Sigmoid colon (tissue), 7 donors: ENCODE results near the gene DIPK1B. TPM values are rescaled to one million over a fixed set of nuclear protein-coding genes. Genes with fewer than 3 reads are reported as not detected.
A peak's percentile ranks its signal among the peaks of the same experiment; 100 is the strongest.

Source experiments
- DNase-seq: peaks from one replicate; pipeline ENCODE4 v3.0.0-alpha.2; 2019
- H3K27ac ChIP-seq, 4 donors: fragments of 200-600 bp; sonication (generic); one replicate each; pipeline ENCODE4 v1.5.1; 2016 to 2019; ENCODE audit warnings: mild to moderate bottlenecking in 1 of 4
- H3K27me3 ChIP-seq, 3 donors: fragments of 200-600 bp; sonication (generic); one replicate each; pipeline ENCODE4 v1.5.1; 2019; ENCODE audit warnings: mild to moderate bottlenecking in 1 of 3
- H3K36me3 ChIP-seq, 4 donors: fragments of 200-600 bp; sonication (generic); one replicate each; pipeline ENCODE4 v1.5.1; 2016 to 2019
- H3K4me1 ChIP-seq, 4 donors: fragments of 200-600 bp; sonication (generic); one replicate each; pipeline ENCODE4 v1.5.1; 2017 to 2019
- H3K4me3 ChIP-seq, 4 donors: fragments of 200-600 bp; sonication (generic); one replicate each; pipeline ENCODE4 v1.5.1; 2017 to 2019; ENCODE audit warnings: mild to moderate bottlenecking in 2 of 4, moderate library complexity in 1 of 4
- H3K9me3 ChIP-seq, 4 donors: fragments of 200-600 bp in 3 of 4; sonication (generic) in 3 of 4; one replicate each; pipeline versions ENCODE4 v1.5.1 to v1.6.1; 2013 to 2019
- EP300 ChIP-seq, 4 donors: sonication (generic); formaldehyde crosslinking; IDR thresholded peaks; one replicate each; pipeline ENCODE4 v1.6.1; 2017; ENCODE audit warnings: antibody characterized with exemption in 4 of 4
- POLR2A ChIP-seq, 2 donors: fragments of 450-650 bp; IDR thresholded peaks; one replicate each; pipeline ENCODE4 v1.6.1; 2016; ENCODE audit warnings: antibody characterized with exemption in 2 of 2, mild to moderate bottlenecking in 2 of 2, moderate library complexity in 2 of 2
- POLR2AphosphoS5 ChIP-seq, 4 donors: sonication (generic); formaldehyde crosslinking; IDR thresholded peaks; one replicate each; pipeline ENCODE4 v1.6.1; 2017; ENCODE audit warnings: antibody characterized with exemption in 4 of 4
- WGBS, 2 donors: extraction: QIAGEN DNeasy Blood & Tissue Kit; methylation state at CpG; one replicate each; pipeline ENCODE4 v1.1.7; 2013; 5-methylcytosine and 5-hydroxymethylcytosine counted together
- intact Hi-C: fragments of 100-400 bp; cut with DNase I; formaldehyde crosslinking; loops from one replicate; pipeline ENCODE4 v1.15.1; 2023
- polyA plus RNA-seq, 3 donors: library from polyadenylated mRNA; stranded (reverse); fragments of 200-250 nt; gene quantifications; one replicate each; pipeline ENCODE4 v1.2.3, GENCODE V29; 2013
- total RNA-seq, 4 donors: library from RNA; depleted of rRNA; stranded (reverse); fragments of >200 nt; gene quantifications; one replicate each; pipeline ENCODE4 v1.1.0, GENCODE V29; 2016
- TF ChIP-seq, protein P1 (sequence below), 4 experiments: fragments of 450-650 bp in 3 of 4; fragments of 200-600 bp in 1 of 4; IDR thresholded peaks; one replicate each; pipeline ENCODE4 v1.5.1; 2016 to 2019; ENCODE audit warnings: antibody characterized with exemption in 4 of 4, mild to moderate bottlenecking in 3 of 4, moderate library complexity in 2 of 4
- donor health status: healthy with polysubstance abuse.
- donor health status: Bipolar disorder and iron deficiency.
- donor health status: healthy.

DIPK1B gene
- total and polyA plus RNA-seq, 7 donors: 0.23 to 18.3 (median 9.6) TPM

GRCh38 chr9:136694872-136695247 is 17.5 kb upstream of the DIPK1B start:
- 35 to 84% methylated on average over 11 of the region's 11 CpGs for WGBS, 2 donors
- no peaks in the 10 kb centered on the region for H3K36me3 ChIP-seq
- peak overlapping the region in 1 of 4 donors; percentile 14 for H3K27ac ChIP-seq
- TF ChIP-seq POLR2A (IDR thresholded peaks at IDR 0.05) (no peak), POLR2AphosphoS5 (IDR thresholded peaks at IDR 0.05) (no peak)
- no peaks in the 10 kb centered on the region for H3K9me3 ChIP-seq
- no peak for DNase-seq
- intact Hi-C loops: loop anchor here (5.0 kb wide), 1 partner anchor 208 kb away; no protein-coding TSS in a partner anchor
- no peak overlapping the region for H3K4me3 ChIP-seq
- H3K27me3 ChIP-seq: no peaks in the 10 kb centered on the region
- H3K4me1 ChIP-seq: peaks cover 0 to 45% (median 28%) of the 10 kb centered on the region in 4 donors

- H3K27me3 ChIP-seq: no peaks in the 10 kb centered on the region
- no peak overlapping the region for H3K4me3 ChIP-seq
- peak overlapping the region in 1 of 4 donors; percentile 14 for H3K27ac ChIP-seq
- TF ChIP-seq, protein P1, sequence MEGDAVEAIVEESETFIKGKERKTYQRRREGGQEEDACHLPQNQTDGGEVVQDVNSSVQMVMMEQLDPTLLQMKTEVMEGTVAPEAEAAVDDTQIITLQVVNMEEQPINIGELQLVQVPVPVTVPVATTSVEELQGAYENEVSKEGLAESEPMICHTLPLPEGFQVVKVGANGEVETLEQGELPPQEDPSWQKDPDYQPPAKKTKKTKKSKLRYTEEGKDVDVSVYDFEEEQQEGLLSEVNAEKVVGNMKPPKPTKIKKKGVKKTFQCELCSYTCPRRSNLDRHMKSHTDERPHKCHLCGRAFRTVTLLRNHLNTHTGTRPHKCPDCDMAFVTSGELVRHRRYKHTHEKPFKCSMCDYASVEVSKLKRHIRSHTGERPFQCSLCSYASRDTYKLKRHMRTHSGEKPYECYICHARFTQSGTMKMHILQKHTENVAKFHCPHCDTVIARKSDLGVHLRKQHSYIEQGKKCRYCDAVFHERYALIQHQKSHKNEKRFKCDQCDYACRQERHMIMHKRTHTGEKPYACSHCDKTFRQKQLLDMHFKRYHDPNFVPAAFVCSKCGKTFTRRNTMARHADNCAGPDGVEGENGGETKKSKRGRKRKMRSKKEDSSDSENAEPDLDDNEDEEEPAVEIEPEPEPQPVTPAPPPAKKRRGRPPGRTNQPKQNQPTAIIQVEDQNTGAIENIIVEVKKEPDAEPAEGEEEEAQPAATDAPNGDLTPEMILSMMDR (IDR thresholded peaks at IDR 0.05): no peak
- TF ChIP-seq EP300 (IDR thresholded peaks at IDR 0.05) (no peak), POLR2A (IDR thresholded peaks at IDR 0.05) (no peak), POLR2AphosphoS5 (IDR thresholded peaks at IDR 0.05) (no peak)
- WGBS, 2 donors: 18 to 60% methylated on average over 10 of the region's 10 CpGs
- no peaks in the 10 kb centered on the region for H3K36me3 ChIP-seq
- DNase-seq: no peak
- H3K4me1 ChIP-seq: peaks cover 0 to 45% (median 28%) of the 10 kb centered on the region in 4 donors
- no peaks in the 10 kb centered on the region for H3K9me3 ChIP-seq
- intact Hi-C loops: no loop called here
These were observed 16.9 kb upstream of the DIPK1B start for GRCh38 chr9:136695435-136695895.

GRCh38 chr9:136695955-136696354 is 16.4 kb upstream of the DIPK1B start:
- Histone ChIP-seq H3K27ac (peak overlapping the region in 1 of 4 donors; percentile 14), H3K4me3 (no peak overlapping the region), H3K9me3 (no peaks in the 10 kb centered on the region), H3K27me3 (no peaks in the 10 kb centered on the region), H3K36me3 (no peaks in the 10 kb centered on the region), H3K4me1 (peaks cover 0 to 45% (median 28%) of the 10 kb centered on the region in 4 donors)
- no peak for DNase-seq
- intact Hi-C loops: no loop called here
- TF ChIP-seq, protein P1 (IDR thresholded peaks at IDR 0.05): no peak
- no peak for TF ChIP-seq POLR2A (IDR thresholded peaks at IDR 0.05)
- no peak for TF ChIP-seq POLR2AphosphoS5 (IDR thresholded peaks at IDR 0.05)
- TF ChIP-seq EP300 (IDR thresholded peaks at IDR 0.05): no peak
- 56 to 64% methylated on average over 23 of the region's 23 CpGs for WGBS, 2 donors

GRCh38 chr9:136696502-136696901 is 15.9 kb upstream of the DIPK1B start:
- H3K9me3 ChIP-seq: no peaks in the 10 kb centered on the region
- WGBS, 2 donors: 69 to 77% methylated on average over 9 of the region's 9 CpGs
- H3K4me1 ChIP-seq: peaks cover 0 to 43% (median 26%) of the 10 kb centered on the region in 4 donors
- intact Hi-C loops: no loop called here
- no peak overlapping the region for H3K4me3 ChIP-seq
- TF ChIP-seq POLR2A (IDR thresholded peaks at IDR 0.05) (no peak), EP300 (IDR thresholded peaks at IDR 0.05) (no peak), POLR2AphosphoS5 (IDR thresholded peaks at IDR 0.05) (no peak)
- TF ChIP-seq, protein P1 (IDR thresholded peaks at IDR 0.05): no peak
- no peak overlapping the region for H3K27ac ChIP-seq
- no peaks in the 10 kb centered on the region for H3K36me3 ChIP-seq
- no peak for DNase-seq
- no peaks in the 10 kb centered on the region for H3K27me3 ChIP-seq

- WGBS, 2 donors: 19 to 68% methylated on average over 23 of the region's 23 CpGs
- H3K4me3 ChIP-seq: no peak overlapping the region
- H3K27me3 ChIP-seq: no peaks in the 10 kb centered on the region
These were observed 15.1 kb upstream of the DIPK1B start for GRCh38 chr9:136697146-136697820.

More at GRCh38 chr9:136697146-136697820, 15.1 kb upstream of the DIPK1B start:
- Histone ChIP-seq H3K36me3 (no peaks in the 10 kb centered on the region), H3K27ac (no peak overlapping the region), H3K9me3 (no peaks in the 10 kb centered on the region), H3K4me1 (peaks cover 0 to 40% (median 25%) of the 10 kb centered on the region in 4 donors)
- no peak for DNase-seq
- no peak for TF ChIP-seq POLR2A (IDR thresholded peaks at IDR 0.05)
- TF ChIP-seq, protein P1 (IDR thresholded peaks at IDR 0.05): no peak
- TF ChIP-seq POLR2AphosphoS5 (IDR thresholded peaks at IDR 0.05): no peak
- no peak for TF ChIP-seq EP300 (IDR thresholded peaks at IDR 0.05)
- intact Hi-C loops: no loop called here
